Erythroblast (primary cell): ENCODE data around the gene NPC1.

Source experiments
- GATA1 ChIP-seq: IDR thresholded peaks from 2 replicates; pipeline ENCODE4 v1.6.1; 2011; ENCODE audit warnings: low read depth, mild to moderate bottlenecking, control low read depth, low read length, moderate library complexity
- POLR2A ChIP-seq: IDR thresholded peaks from 2 replicates; pipeline ENCODE4 v1.6.1; 2011; ENCODE audit warnings: mild to moderate bottlenecking, low read length

GRCh38 chr18:23519734-23520133, 66.6 kb downstream of the NPC1 start:
- TF ChIP-seq POLR2A (no peak), GATA1 (no peak)
